GM12878 (cell line): ENCODE measurements around the gene DVL2. TPM values are rescaled to one million over a fixed set of nuclear protein-coding genes. Genes with fewer than 3 reads are reported as not detected.

Experiments
- ATAC-seq: fragments of 200-7000 bp; cut with Tn5 transposase; 3 replicates; pipeline ENCODE4 v1.9.1; 2020; ENCODE audit warnings: mild to moderate bottlenecking, moderate library complexity
- BruUV-seq: library from RNA; stranded (reverse); fragments of 400-500 nt; replicated peaks from 2 replicates; lab custom pipeline; 2021; lab: Mats Ljungman, UMichigan
- CTCF ChIA-PET: fragments of 300-600 bp; sonication (Branson Sonifier 250); formaldehyde crosslinking; extraction: SDS; loops from one replicate; lab custom pipeline; 2021; ENCODE audit warnings: inconsistent platforms; lab: Yijun Ruan, JAX
- POLR2A ChIA-PET: fragments of 350-600 bp; formaldehyde crosslinking; extraction: SDS; loops from one replicate; lab custom pipeline; 2021; ENCODE audit warnings: inconsistent platforms; lab: Charles Lee
- RAD21 ChIA-PET: fragments of 300-600 bp; sonication (Branson Sonifier 250); formaldehyde crosslinking; loops from one replicate; lab custom pipeline; 2023; ENCODE audit warnings: antibody characterized with exemption; ENCODE audit not compliant: unreplicated experiment; lab: Charles Lee
- SMC1A ChIA-PET: fragments of 300-600 bp; sonication (Branson Sonifier 250); formaldehyde crosslinking; loops from one replicate; lab custom pipeline; 2023; ENCODE audit not compliant: unreplicated experiment, uncharacterized antibody; lab: Charles Lee
- DNase-seq: peaks from one replicate; pipeline ENCODE4 v3.0.0-alpha.2; 2011; ENCODE audit warnings: low read depth, low spot score
- FAIRE-seq: peaks from 3 replicates; lab custom pipeline; 2011; peaks lifted over from hg19 to GRCh38; lab: Jason Lieb, UNC
- H2AFZ ChIP-seq: 2 replicates; pipeline ENCODE4 v1.6.0; 2011; ENCODE audit warnings: low read depth, low read length, control low read depth; ENCODE audit not compliant: control insufficient read depth
- H3K27ac ChIP-seq: 2 replicates; pipeline ENCODE4 v1.5.1; 2011; ENCODE audit warnings: control low read depth; ENCODE audit not compliant: control insufficient read depth, insufficient read depth
- H3K27me3 ChIP-seq, 2 experiments: replicated peaks in 1 of 2; 2 replicates each; pipeline versions ENCODE4 v1.6.0 to v1.6.1; 2011; ENCODE audit warnings: low read length in 1 of 2; ENCODE audit not compliant: control insufficient read depth in 2 of 2, insufficient read depth in 2 of 2
- H3K36me3 ChIP-seq, 2 experiments: 2 replicates each; pipeline ENCODE4 v1.5.1; 2011; ENCODE audit warnings: low read length in 1 of 2; ENCODE audit not compliant: control insufficient read depth in 2 of 2, insufficient read depth in 2 of 2
- H3K4me1 ChIP-seq: 2 replicates; pipeline ENCODE4 v1.6.1; 2011; ENCODE audit warnings: mild to moderate bottlenecking, low read length, moderate library complexity, mixed read lengths; ENCODE audit not compliant: control insufficient read depth, insufficient read depth
- H3K4me2 ChIP-seq: 2 replicates; pipeline ENCODE4 v1.6.0; 2011; ENCODE audit warnings: control low read depth; ENCODE audit not compliant: control insufficient read depth, insufficient read depth
- H3K4me3 ChIP-seq: fragments of 200-600 bp; sonication (generic); 2 replicates; pipeline ENCODE4 v1.5.1; 2016
- H3K79me2 ChIP-seq: 2 replicates; pipeline ENCODE4 v1.6.0; 2011; ENCODE audit warnings: low read length; ENCODE audit not compliant: control insufficient read depth, insufficient read depth
- H3K9ac ChIP-seq: 2 replicates; pipeline ENCODE4 v1.8.0; 2011; ENCODE audit warnings: low read length, control low read depth, mixed read lengths; ENCODE audit not compliant: control insufficient read depth, insufficient read depth
- H3K9me3 ChIP-seq: replicated peaks from 3 replicates; pipeline ENCODE4 v1.5.1; 2011; ENCODE audit warnings: mild to moderate bottlenecking, low read length; ENCODE audit not compliant: control insufficient read depth, insufficient read depth
- H4K20me1 ChIP-seq: 2 replicates; pipeline ENCODE4 v1.6.0; 2011; ENCODE audit not compliant: control insufficient read depth, insufficient read depth
- BHLHE40 ChIP-seq, 2 experiments: fragments of 450-650 bp in 1 of 2; IDR thresholded peaks; 2 replicates each; pipeline ENCODE4 v1.6.1; 2011 to 2017; ENCODE audit warnings: low read depth in 2 of 2, borderline replicate concordance in 1 of 2, improper control_type of control experiment in 1 of 2, low read length in 1 of 2, mild to moderate bottlenecking in 1 of 2
- CHD1 ChIP-seq: IDR thresholded peaks from 2 replicates; pipeline ENCODE4 v1.6.1; 2012; ENCODE audit warnings: low read depth, low read length, improper control_type of control experiment
- EP300 ChIP-seq, 2 experiments: fragments of 150-350 bp in 1 of 2; IDR thresholded peaks; 2 replicates each; pipeline ENCODE4 v1.6.1; 2011 to 2012; ENCODE audit warnings: low read depth in 2 of 2, low read length in 2 of 2, borderline replicate concordance in 1 of 2, improper control_type of control experiment in 1 of 2, inconsistent platforms in 1 of 2; ENCODE audit not compliant: control insufficient read depth in 1 of 2
- JUNB ChIP-seq: IDR thresholded peaks from 2 replicates; pipeline ENCODE4 v1.6.1; 2016; ENCODE audit warnings: antibody characterized with exemption, mild to moderate bottlenecking
- LARP7 ChIP-seq: fragments of 450-650 bp; IDR thresholded peaks from 2 replicates; pipeline ENCODE4 v1.6.1; 2017; ENCODE audit warnings: mild to moderate bottlenecking
- NR2C2 ChIP-seq: IDR thresholded peaks from 2 replicates; pipeline ENCODE4 v1.6.1; 2011; ENCODE audit warnings: borderline replicate concordance, low read depth; ENCODE audit not compliant: control insufficient read depth, insufficient read length
- TAF1 ChIP-seq: IDR thresholded peaks from 2 replicates; pipeline ENCODE4 v1.6.1; 2011; ENCODE audit warnings: mild to moderate bottlenecking, low read depth, low read length, borderline replicate concordance
- TBL1XR1 ChIP-seq: IDR thresholded peaks from 2 replicates; pipeline ENCODE4 v1.6.1; 2012; ENCODE audit warnings: low read depth, low read length, improper control_type of control experiment
- ZNF207 ChIP-seq: fragments of 450-650 bp; IDR thresholded peaks from 2 replicates; pipeline ENCODE4 v1.6.1; 2014; ENCODE audit warnings: antibody characterized with exemption, mild to moderate bottlenecking, borderline replicate concordance
- WGBS: methylation state at CpG from one replicate; pipeline ENCODE4 v1.1.6; 2016; ENCODE audit warnings: low lambda C conversion rate; ENCODE audit not compliant: insufficient replicate concordance, insufficient coverage; ENCODE audit errors: missing lambda C conversion rate; 5-methylcytosine and 5-hydroxymethylcytosine counted together
- in situ Hi-C: fragments of 300-500 bp; cut with MboI; formaldehyde crosslinking; loops from 9 replicates; pipeline ENCODE4 v1.14.3; 2018; ENCODE audit warnings: mixed read lengths
- intact Hi-C: fragments of 100-400 bp; cut with micrococcal nuclease; formaldehyde crosslinking; loops from one replicate; pipeline ENCODE4 v1.14.2; 2022; ENCODE audit not compliant: unreplicated experiment
- polyA plus RNA-seq, 11 experiments: library from polyadenylated mRNA; depleted of rRNA in 4 of 11; unstranded in 6 of 11; stranded (reverse) in 5 of 11; fragments of >200 nt; fragmentation: Nextera tagmentation in 4 of 11; fragmentation: Illumina TruSeq in 1 of 11; extraction: Ambion mirVana in 4 of 11; extraction: Trizol in 1 of 11; gene quantifications; 1 replicate in 1 of 11; 2 replicates in 10 of 11; pipeline versions ENCODE4 v1.2.1 to v1.2.3, GENCODE V29; 2011 to 2016; ENCODE audit warnings: inconsistent platforms in 2 of 11, missing spikeins in 2 of 11, low read depth in 1 of 11
- total RNA-seq, 4 experiments: library from RNA; depleted of rRNA in 3 of 4; stranded (reverse); fragments of >200 nt in 3 of 4; fragmentation: Illumina TruSeq in 1 of 4; extraction: Trizol in 1 of 4; gene quantifications; 2 replicates each; pipeline versions ENCODE4 v1.2.1 to v1.2.3, GENCODE V29; 2013 to 2021
- TF ChIP-seq, protein P1 (sequence below): IDR thresholded peaks from 2 replicates; pipeline ENCODE4 v1.6.1; 2011; ENCODE audit warnings: low read depth, low read length, improper control_type of control experiment, borderline replicate concordance
- TF ChIP-seq, protein P2 (sequence below): fragments of 450-650 bp; formaldehyde crosslinking; IDR thresholded peaks from 2 replicates; pipeline ENCODE4 v1.4.0; 2020; ENCODE audit warnings: mild to moderate bottlenecking, moderate library complexity
- TF ChIP-seq, protein P3 (sequence below): fragments of 450-650 bp; IDR thresholded peaks from 2 replicates; pipeline ENCODE4 v1.6.1; 2018; ENCODE audit warnings: mild to moderate bottlenecking, low read depth, moderate library complexity; ENCODE audit not compliant: partially characterized antibody
- TF ChIP-seq, protein P4 (sequence below): fragments of 450-650 bp; IDR thresholded peaks from 2 replicates; pipeline ENCODE4 v1.6.1; 2018; ENCODE audit warnings: borderline replicate concordance, mild to moderate bottlenecking; ENCODE audit not compliant: partially characterized antibody

DVL2 gene
- total and polyA plus RNA-seq, 10 of the 15 experiments (the other 5 are each of a cell fraction or from before 2014, with no cell fraction given) = 0.97 to 44.8 (median 23.2) TPM

DNA sequence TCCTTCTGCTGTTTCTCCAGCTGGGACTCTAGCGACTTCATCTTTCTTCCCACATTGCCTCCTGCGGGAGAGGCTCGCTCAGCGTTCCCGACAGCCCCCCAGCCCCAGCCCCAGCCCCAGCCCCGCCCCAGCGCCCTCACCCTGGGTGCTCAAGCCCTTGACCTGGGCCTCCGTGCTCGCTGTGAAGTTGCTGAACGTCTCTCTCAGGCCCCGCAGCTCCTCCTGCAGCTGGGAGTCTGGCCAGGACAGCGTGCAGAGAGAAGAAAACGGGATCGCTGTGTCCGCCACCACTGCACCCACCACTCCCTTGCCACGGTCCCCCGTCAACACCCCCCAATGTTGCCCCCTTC is 57.5 kb downstream of the DVL2 start:
- ATAC-seq (no peak), FAIRE-seq (no peak), DNase-seq (no peak)
- in situ Hi-C loops = no loop called here
- intact Hi-C loops = loop anchor here (2.0 to 10.0 kb wide), 2 partner anchors 130 to 262 kb away; no protein-coding TSS in a partner anchor
- Histone ChIP-seq H3K9me3 (no peaks in the 10 kb centered on the region; the same call in 2 of the 3 replicates), H2AFZ (no peak overlapping the region), H3K79me2 (no peaks in the 10 kb centered on the region), H3K27ac (no peak overlapping the region), H3K4me3 (no peak overlapping the region), H3K4me1 (peaks cover 6% of the 10 kb centered on the region), H3K9ac (no peak overlapping the region), H4K20me1 (no peaks in the 10 kb centered on the region), H3K27me3 (peaks cover 2 to 6% of the 10 kb centered on the region in 2 experiments; a peak in 3 of 4 replicates), H3K36me3 (no peaks in the 10 kb centered on the region), H3K4me2 (no peak overlapping the region)
- WGBS = 18% methylated on average over 5 of the region's 17 CpGs
- no TSS peak for BruUV-seq
- ChIA-PET SMC1A (interaction anchor here (0.8 to 2.6 kb wide), 3 partner anchors 9 to 131 kb away, joined by 3 to 14 read pairs (median 7); no protein-coding TSS in a partner anchor), RAD21 (interaction anchor here (0.9 to 2.7 kb wide), 7 partner anchors 37 to 266 kb away, joined by 4 to 14 read pairs (median 4); no protein-coding TSS in a partner anchor), CTCF (interaction anchor here (0.8 to 3.5 kb wide), 13 partner anchors 9 to 333 kb away, joined by 3 to 34 read pairs (median 6); no protein-coding TSS in a partner anchor), POLR2A (no interaction called here)
- TF ChIP-seq, protein P1, sequence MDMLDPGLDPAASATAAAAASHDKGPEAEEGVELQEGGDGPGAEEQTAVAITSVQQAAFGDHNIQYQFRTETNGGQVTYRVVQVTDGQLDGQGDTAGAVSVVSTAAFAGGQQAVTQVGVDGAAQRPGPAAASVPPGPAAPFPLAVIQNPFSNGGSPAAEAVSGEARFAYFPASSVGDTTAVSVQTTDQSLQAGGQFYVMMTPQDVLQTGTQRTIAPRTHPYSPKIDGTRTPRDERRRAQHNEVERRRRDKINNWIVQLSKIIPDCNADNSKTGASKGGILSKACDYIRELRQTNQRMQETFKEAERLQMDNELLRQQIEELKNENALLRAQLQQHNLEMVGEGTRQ = no peak
- TF ChIP-seq, protein P2, sequence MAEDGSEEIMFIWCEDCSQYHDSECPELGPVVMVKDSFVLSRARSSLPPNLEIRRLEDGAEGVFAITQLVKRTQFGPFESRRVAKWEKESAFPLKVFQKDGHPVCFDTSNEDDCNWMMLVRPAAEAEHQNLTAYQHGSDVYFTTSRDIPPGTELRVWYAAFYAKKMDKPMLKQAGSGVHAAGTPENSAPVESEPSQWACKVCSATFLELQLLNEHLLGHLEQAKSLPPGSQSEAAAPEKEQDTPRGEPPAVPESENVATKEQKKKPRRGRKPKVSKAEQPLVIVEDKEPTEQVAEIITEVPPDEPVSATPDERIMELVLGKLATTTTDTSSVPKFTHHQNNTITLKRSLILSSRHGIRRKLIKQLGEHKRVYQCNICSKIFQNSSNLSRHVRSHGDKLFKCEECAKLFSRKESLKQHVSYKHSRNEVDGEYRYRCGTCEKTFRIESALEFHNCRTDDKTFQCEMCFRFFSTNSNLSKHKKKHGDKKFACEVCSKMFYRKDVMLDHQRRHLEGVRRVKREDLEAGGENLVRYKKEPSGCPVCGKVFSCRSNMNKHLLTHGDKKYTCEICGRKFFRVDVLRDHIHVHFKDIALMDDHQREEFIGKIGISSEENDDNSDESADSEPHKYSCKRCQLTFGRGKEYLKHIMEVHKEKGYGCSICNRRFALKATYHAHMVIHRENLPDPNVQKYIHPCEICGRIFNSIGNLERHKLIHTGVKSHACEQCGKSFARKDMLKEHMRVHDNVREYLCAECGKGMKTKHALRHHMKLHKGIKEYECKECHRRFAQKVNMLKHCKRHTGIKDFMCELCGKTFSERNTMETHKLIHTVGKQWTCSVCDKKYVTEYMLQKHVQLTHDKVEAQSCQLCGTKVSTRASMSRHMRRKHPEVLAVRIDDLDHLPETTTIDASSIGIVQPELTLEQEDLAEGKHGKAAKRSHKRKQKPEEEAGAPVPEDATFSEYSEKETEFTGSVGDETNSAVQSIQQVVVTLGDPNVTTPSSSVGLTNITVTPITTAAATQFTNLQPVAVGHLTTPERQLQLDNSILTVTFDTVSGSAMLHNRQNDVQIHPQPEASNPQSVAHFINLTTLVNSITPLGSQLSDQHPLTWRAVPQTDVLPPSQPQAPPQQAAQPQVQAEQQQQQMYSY (CRISPR knock-in tag) = no peak
- TF ChIP-seq LARP7 = no peak
- no peak for TF ChIP-seq CHD1
- TF ChIP-seq TAF1 = no peak
- no peak for TF ChIP-seq ZNF207
- TF ChIP-seq NR2C2 = no peak
- TF ChIP-seq BHLHE40 (IDR thresholded peaks at IDR 0.05; ENCODE audit: borderline replicate concordance in 1 of 2, low read depth in 2 of 2, low read length in 1 of 2) = no peak
- TF ChIP-seq, protein P3, sequence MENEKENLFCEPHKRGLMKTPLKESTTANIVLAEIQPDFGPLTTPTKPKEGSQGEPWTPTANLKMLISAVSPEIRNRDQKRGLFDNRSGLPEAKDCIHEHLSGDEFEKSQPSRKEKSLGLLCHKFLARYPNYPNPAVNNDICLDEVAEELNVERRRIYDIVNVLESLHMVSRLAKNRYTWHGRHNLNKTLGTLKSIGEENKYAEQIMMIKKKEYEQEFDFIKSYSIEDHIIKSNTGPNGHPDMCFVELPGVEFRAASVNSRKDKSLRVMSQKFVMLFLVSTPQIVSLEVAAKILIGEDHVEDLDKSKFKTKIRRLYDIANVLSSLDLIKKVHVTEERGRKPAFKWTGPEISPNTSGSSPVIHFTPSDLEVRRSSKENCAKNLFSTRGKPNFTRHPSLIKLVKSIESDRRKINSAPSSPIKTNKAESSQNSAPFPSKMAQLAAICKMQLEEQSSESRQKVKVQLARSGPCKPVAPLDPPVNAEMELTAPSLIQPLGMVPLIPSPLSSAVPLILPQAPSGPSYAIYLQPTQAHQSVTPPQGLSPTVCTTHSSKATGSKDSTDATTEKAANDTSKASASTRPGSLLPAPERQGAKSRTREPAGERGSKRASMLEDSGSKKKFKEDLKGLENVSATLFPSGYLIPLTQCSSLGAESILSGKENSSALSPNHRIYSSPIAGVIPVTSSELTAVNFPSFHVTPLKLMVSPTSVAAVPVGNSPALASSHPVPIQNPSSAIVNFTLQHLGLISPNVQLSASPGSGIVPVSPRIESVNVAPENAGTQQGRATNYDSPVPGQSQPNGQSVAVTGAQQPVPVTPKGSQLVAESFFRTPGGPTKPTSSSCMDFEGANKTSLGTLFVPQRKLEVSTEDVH = no peak
- TF ChIP-seq JUNB = no peak
- TF ChIP-seq, protein P4, sequence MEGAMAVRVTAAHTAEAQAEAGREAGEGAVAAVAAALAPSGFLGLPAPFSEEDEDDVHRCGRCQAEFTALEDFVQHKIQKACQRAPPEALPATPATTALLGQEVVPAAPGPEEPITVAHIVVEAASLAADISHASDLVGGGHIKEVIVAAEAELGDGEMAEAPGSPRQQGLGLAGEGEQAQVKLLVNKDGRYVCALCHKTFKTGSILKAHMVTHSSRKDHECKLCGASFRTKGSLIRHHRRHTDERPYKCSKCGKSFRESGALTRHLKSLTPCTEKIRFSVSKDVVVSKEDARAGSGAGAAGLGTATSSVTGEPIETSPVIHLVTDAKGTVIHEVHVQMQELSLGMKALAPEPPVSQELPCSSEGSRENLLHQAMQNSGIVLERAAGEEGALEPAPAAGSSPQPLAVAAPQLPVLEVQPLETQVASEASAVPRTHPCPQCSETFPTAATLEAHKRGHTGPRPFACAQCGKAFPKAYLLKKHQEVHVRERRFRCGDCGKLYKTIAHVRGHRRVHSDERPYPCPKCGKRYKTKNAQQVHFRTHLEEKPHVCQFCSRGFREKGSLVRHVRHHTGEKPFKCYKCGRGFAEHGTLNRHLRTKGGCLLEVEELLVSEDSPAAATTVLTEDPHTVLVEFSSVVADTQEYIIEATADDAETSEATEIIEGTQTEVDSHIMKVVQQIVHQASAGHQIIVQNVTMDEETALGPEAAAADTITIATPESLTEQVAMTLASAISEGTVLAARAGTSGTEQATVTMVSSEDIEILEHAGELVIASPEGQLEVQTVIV = no peak
- TF ChIP-seq TBL1XR1 = no peak
- TF ChIP-seq EP300 (IDR thresholded peaks at IDR 0.05; ENCODE audit: borderline replicate concordance in 1 of 2, control insufficient read depth in 1 of 2, low read depth in 2 of 2, low read length in 2 of 2) = no peak
